D721Med (cell line): Measurements from ENCODE around the gene SPTBN1.
"Not testable (repeated sequence)": the region's sequence is repeated elsewhere in the genome, so short reads cannot be mapped to it uniquely, and the experiment has no call there.

ENCODE experiments used
- DNase-seq: peaks from one replicate; pipeline ENCODE4 v3.0.0; 2011; ENCODE audit warnings: low spot score; ENCODE audit not compliant: insufficient read length
- FAIRE-seq: peaks from 2 replicates; lab custom pipeline; 2011; peaks lifted over from hg19 to GRCh38; lab: Jason Lieb, UNC
- TF ChIP-seq, protein P1 (sequence below): IDR thresholded peaks from 2 replicates; pipeline ENCODE4 v1.5.1; 2012; ENCODE audit warnings: mild to moderate bottlenecking, control low read depth; ENCODE audit not compliant: insufficient read depth; ENCODE audit errors: missing control alignments

SPTBN1 gene

DNA sequence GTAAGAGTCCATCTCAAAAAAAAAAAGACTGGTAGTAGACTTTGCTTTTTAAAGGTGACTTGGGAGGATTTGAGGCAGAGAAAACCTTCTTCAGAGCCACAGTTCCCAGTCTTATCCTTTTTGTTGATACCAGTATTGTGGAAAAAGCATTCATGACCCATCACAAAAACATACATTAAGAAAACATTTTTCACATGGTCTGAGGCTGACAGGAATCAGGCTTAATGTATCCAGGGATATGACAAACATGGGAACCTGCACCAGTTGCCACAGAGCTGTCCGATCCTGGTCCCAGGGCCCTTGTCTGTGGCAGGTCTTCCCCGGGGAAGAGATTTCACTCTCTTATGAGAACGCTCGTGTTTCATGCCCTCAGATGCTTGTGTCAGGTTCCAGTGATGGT, 21.8 kb downstream of the SPTBN1 start:
- DNase-seq (no peak), FAIRE-seq (no peak)
- TF ChIP-seq, protein P1, sequence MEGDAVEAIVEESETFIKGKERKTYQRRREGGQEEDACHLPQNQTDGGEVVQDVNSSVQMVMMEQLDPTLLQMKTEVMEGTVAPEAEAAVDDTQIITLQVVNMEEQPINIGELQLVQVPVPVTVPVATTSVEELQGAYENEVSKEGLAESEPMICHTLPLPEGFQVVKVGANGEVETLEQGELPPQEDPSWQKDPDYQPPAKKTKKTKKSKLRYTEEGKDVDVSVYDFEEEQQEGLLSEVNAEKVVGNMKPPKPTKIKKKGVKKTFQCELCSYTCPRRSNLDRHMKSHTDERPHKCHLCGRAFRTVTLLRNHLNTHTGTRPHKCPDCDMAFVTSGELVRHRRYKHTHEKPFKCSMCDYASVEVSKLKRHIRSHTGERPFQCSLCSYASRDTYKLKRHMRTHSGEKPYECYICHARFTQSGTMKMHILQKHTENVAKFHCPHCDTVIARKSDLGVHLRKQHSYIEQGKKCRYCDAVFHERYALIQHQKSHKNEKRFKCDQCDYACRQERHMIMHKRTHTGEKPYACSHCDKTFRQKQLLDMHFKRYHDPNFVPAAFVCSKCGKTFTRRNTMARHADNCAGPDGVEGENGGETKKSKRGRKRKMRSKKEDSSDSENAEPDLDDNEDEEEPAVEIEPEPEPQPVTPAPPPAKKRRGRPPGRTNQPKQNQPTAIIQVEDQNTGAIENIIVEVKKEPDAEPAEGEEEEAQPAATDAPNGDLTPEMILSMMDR: no peak

DNA sequence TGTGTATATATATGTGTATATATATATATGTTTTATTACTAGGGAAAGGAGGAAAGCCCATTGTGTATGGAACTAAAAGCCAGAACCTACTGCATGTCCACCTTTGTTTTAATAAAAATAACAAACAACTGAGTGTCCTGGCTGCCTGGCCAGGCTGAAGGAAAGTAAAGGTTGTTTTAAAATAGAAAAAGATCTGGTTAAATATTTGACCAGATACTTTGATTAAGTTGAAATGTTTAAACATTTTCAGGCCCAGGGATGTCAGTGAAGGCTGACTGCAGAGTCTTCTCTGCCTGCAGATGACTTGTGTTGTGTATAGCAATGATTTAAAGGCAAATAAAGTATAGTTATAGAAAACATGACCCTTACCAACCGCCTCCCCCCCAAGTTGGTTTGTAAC, 22.8 kb downstream of the SPTBN1 start:
- TF ChIP-seq, protein P1: no peak
- DNase-seq: no peak

DNA sequence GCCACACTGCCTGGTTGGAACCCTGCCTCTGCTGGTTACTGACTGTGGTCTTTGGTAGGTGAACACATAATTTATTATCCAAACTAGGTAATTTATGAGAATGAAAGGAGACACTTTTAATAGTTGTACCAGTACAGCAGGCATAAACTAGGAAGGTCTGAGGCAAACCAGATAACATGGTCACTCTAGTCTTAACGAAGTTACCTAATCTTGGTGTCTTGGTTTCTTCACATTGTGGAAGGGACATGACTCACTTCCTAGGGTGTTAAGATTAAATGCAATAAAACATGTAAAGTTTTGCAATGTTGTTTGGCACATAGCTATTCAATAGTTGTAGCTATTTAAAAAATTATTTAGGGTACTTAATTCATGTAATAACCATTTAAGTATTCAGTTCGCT, 23.3 kb downstream of the SPTBN1 start:
- TF ChIP-seq, protein P1: no peak
- DNase-seq (no peak), FAIRE-seq (no peak)

More for the DNA sequence above, 22.8 kb downstream of the SPTBN1 start:
- no peak for FAIRE-seq

DNA sequence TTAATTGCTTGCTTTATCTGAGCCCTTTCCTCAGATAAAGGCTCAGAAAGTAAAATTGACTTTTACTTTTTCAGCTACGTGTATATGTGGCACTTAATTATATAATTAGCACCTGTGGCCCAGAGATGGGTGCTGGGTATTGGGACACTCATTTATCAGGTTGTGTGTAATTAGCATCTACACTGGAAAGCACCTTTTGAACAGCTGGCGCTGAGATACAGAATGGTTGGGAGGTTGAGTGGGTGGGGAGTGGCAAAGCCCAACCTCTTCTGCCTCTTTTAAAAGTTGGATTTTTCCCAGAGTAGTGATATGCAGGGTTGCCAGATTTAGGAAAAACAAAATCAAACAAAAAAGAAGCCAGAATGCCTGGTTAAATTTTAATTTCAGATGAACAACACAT, 23.9 kb downstream of the SPTBN1 start:
- TF ChIP-seq, protein P1: no peak
- DNase-seq (no peak), FAIRE-seq (no peak)

DNA sequence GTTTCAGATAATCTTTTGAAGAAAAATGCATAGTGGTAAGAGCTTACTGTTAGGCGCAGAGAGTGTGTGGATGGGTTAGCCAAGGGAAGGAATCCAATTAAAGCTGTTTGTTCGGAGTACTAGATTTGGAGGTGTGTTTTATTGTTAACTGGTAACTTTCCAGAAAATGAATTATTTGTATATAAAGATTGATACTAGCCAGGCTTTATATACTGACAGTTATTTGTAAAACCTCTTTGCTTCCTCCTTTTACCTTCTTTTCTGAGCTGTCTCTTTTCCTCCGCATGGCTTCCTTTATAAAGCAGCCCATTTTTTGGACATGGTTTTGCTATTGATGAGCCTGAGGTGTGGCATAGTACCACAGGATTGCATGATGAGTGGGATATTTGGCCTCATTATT, 25.6 kb downstream of the SPTBN1 start:
- no peak for FAIRE-seq
- DNase-seq: no peak
- TF ChIP-seq, protein P1: no peak

DNA sequence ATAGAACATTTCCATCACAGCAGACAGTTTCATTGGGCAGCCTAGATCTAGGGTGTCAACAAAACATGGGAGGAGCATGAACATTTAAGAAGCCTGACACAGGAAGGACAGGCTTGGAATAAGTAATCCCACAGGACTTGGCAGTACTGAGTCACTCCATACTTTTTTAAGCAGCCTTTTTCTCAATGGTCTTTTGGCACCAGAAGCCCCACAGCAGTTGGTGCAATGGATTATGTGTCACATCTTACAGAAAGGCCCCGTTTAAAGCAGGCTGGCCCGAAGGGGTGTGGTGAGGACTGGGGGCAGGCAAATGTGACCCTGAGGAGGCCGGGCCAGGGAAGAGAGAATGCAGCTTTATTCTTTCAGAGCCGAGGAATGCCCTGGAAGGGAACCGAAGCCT, 26.6 kb downstream of the SPTBN1 start:
- no peak for DNase-seq
- TF ChIP-seq, protein P1: no peak
- no peak for FAIRE-seq

DNA sequence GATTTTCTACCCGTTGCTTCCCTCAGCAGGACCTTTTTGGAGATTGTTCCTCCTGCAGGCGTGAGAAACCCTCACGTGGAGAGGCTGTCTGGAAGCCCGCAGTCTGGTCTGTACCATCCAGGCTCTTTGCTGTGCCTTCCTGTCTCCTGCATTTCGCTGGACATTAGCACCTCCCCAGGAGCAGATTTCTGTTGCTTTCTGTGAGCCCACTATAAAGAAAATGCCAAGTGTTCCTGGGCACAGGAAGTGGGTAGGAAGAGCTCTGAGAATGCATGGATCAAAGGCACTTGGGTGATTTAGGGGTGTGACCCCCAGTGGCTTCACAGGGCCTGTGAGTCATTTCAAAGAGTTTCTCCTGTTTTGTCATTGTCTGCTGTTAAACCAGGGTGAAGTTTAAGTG, 27.3 kb downstream of the SPTBN1 start:
- DNase-seq (no peak), FAIRE-seq (no peak)
- TF ChIP-seq, protein P1: no peak

DNA sequence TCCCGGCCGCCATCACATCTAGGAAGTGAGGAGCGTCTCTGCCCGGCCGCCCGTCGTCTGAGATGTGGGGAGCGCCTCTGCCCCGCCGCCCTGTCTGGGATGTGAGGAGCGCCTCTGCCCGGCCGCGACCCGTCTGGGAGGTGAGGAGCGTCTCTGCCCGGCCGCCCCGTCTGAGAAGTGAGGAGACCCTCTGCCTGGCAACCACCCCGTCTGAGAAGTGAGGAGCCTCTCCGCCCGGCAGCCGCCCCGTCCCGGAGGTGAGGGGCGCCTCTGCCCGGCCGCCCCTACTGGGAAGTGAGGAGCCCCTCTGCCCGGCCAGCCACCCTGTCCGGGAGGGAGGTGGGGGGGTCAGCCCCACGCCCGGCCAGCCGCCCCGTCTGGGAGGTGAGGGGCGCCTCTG, 29.6 kb downstream of the SPTBN1 start:
- not testable (repeated sequence) for FAIRE-seq, DNase-seq
